IMR-90 (cell line): Measurements from ENCODE around the gene MAPK9. TPM values are rescaled to one million over a fixed set of nuclear protein-coding genes. Genes with fewer than 3 reads are reported as not detected.

Experiments
- ATAC-seq: fragments of 200-7000 bp; cut with Tn5 transposase; 2 replicates; pipeline ENCODE4 v1.9.1; 2020; ENCODE audit warnings: low read depth, mild to moderate bottlenecking, moderate library complexity
- BruUV-seq: library from RNA; stranded (reverse); fragments of 400-500 nt; replicated peaks from 2 replicates; lab custom pipeline; 2021; lab: Mats Ljungman, UMichigan
- CTCF ChIA-PET: fragments of 300-600 bp; formaldehyde crosslinking; extraction: SDS; loops from one replicate; lab custom pipeline; 2021; ENCODE audit warnings: antibody characterized with exemption; lab: Yijun Ruan, JAX
- POLR2A ChIA-PET: fragments of 300-600 bp; sonication (Branson Sonifier 250); formaldehyde crosslinking; loops from one replicate; lab custom pipeline; 2022; ENCODE audit warnings: antibody characterized with exemption; ENCODE audit not compliant: unreplicated experiment; lab: Charles Lee
- DNase-seq: peaks from one replicate; pipeline ENCODE4 v3.0.0; 2013
- H2AFZ ChIP-seq: replicated peaks from 2 replicates; pipeline ENCODE3; 2013; ENCODE audit warnings: low read length, mild to moderate bottlenecking; ENCODE audit not compliant: poor library complexity
- H2AK5ac ChIP-seq: 2 replicates; pipeline ENCODE4 v1.6.1; 2013; ENCODE audit warnings: low read depth, low read length, inconsistent platforms
- H2AK9ac ChIP-seq: replicated peaks from 2 replicates; pipeline ENCODE3; 2013; ENCODE audit warnings: mild to moderate bottlenecking, low read depth, low read length, moderate library complexity; ENCODE audit not compliant: poor library complexity
- H2BK120ac ChIP-seq: 2 replicates; pipeline ENCODE4 v1.6.1; 2013; ENCODE audit warnings: low read depth, low read length, inconsistent platforms
- H2BK15ac ChIP-seq: 3 replicates; pipeline ENCODE4 v1.6.1; 2013; ENCODE audit warnings: low read depth, low read length, inconsistent platforms
- H2BK20ac ChIP-seq: 2 replicates; pipeline ENCODE4 v1.6.1; 2013; ENCODE audit warnings: low read depth, mild to moderate bottlenecking, inconsistent platforms, low read length, moderate library complexity
- H2BK5ac ChIP-seq: 2 replicates; pipeline ENCODE4 v1.6.1; 2013; ENCODE audit warnings: mild to moderate bottlenecking, low read depth, low read length, inconsistent platforms; ENCODE audit not compliant: poor library complexity, severe bottlenecking
- H3K14ac ChIP-seq: replicated peaks from 2 replicates; pipeline ENCODE4 v1.6.1; 2013; ENCODE audit warnings: low read depth, low read length, inconsistent platforms
- H3K18ac ChIP-seq: 2 replicates; pipeline ENCODE4 v1.6.1; 2013; ENCODE audit warnings: low read depth, low read length, control low read depth
- H3K23ac ChIP-seq: 2 replicates; pipeline ENCODE4 v1.6.1; 2013; ENCODE audit warnings: low read depth, low read length, inconsistent platforms
- H3K27ac ChIP-seq: 2 replicates; pipeline ENCODE4 v1.5.1; 2013; ENCODE audit warnings: mild to moderate bottlenecking, control low read depth, low read length; ENCODE audit not compliant: insufficient read depth
- H3K27me3 ChIP-seq: 2 replicates; pipeline ENCODE4 v1.6.1; 2013; ENCODE audit warnings: low read length; ENCODE audit not compliant: control insufficient read depth, insufficient read depth
- H3K36me3 ChIP-seq: 2 replicates; pipeline ENCODE4 v1.6.1; 2013; ENCODE audit warnings: low read length, mixed read lengths; ENCODE audit not compliant: control insufficient read depth, insufficient read depth
- H3K4ac ChIP-seq: 2 replicates; pipeline ENCODE4 v1.6.1; 2013; ENCODE audit warnings: low read depth, low read length, inconsistent platforms
- H3K4me1 ChIP-seq: 2 replicates; pipeline ENCODE4 v1.6.1; 2013; ENCODE audit warnings: low read length, mixed read lengths; ENCODE audit not compliant: control insufficient read depth, insufficient read depth
- H3K4me2 ChIP-seq: 2 replicates; pipeline ENCODE4 v1.6.1; 2013; ENCODE audit warnings: low read depth, mild to moderate bottlenecking, control low read depth, low read length, moderate library complexity
- H3K4me3 ChIP-seq: 2 replicates; pipeline ENCODE4 v1.5.1; 2013; ENCODE audit warnings: low read depth, mild to moderate bottlenecking, control low read depth, low read length, moderate library complexity; ENCODE audit not compliant: insufficient read depth
- H3K56ac ChIP-seq: 2 replicates; pipeline ENCODE4 v1.6.1; 2013; ENCODE audit warnings: low read length, inconsistent platforms; ENCODE audit not compliant: insufficient read depth; ENCODE audit errors: extremely low read depth
- H3K79me1 ChIP-seq, 2 experiments: 2 replicates each; pipeline ENCODE4 v1.6.1; 2013; ENCODE audit warnings: low read length in 2 of 2, inconsistent platforms in 1 of 2, low read depth in 1 of 2
- H3K9ac ChIP-seq: 2 replicates; pipeline ENCODE4 v1.6.1; 2013; ENCODE audit warnings: low read depth, low read length, control low read depth
- H3K9me1 ChIP-seq: 2 replicates; pipeline ENCODE4 v1.6.1; 2013; ENCODE audit warnings: low read length, inconsistent platforms; ENCODE audit not compliant: insufficient read depth
- H3K9me3 ChIP-seq: 2 replicates; pipeline ENCODE4 v1.6.1; 2013; ENCODE audit warnings: low read length; ENCODE audit not compliant: control insufficient read depth, insufficient read depth
- H4K20me1 ChIP-seq: 2 replicates; pipeline ENCODE4 v1.6.1; 2013; ENCODE audit warnings: low read length, inconsistent platforms; ENCODE audit not compliant: insufficient read depth
- H4K5ac ChIP-seq: 2 replicates; pipeline ENCODE4 v1.6.1; 2013; ENCODE audit warnings: mild to moderate bottlenecking, low read depth, low read length, control low read depth
- H4K8ac ChIP-seq, 2 experiments: 2 replicates each; pipeline ENCODE4 v1.6.1; 2013; ENCODE audit warnings: low read depth in 2 of 2, low read length in 2 of 2, control low read depth in 1 of 2, inconsistent platforms in 1 of 2
- H4K91ac ChIP-seq: 2 replicates; pipeline ENCODE4 v1.6.1; 2013; ENCODE audit warnings: low read depth, low read length, inconsistent platforms; ENCODE audit not compliant: insufficient read depth
- BHLHE40 ChIP-seq: fragments of 150-350 bp; IDR thresholded peaks from 2 replicates; pipeline ENCODE4 v1.6.1; 2016; ENCODE audit warnings: mild to moderate bottlenecking, low read depth, low read length
- CEBPB ChIP-seq: IDR thresholded peaks from 2 replicates; pipeline ENCODE4 v1.6.1; 2012; ENCODE audit warnings: low read depth, low read length, improper control_type of control experiment
- CHD1 ChIP-seq: IDR thresholded peaks from 2 replicates; pipeline ENCODE4 v1.6.1; 2012; ENCODE audit warnings: low read depth, low read length, improper control_type of control experiment
- CTCF ChIP-seq: conservative IDR thresholded peaks from 2 replicates; pipeline ENCODE4 v1.5.1; 2012; ENCODE audit warnings: mild to moderate bottlenecking, low read depth, low read length, improper control_type of control experiment
- FOS ChIP-seq: fragments of 150-350 bp; IDR thresholded peaks from 2 replicates; pipeline ENCODE4 v1.6.1; 2016; ENCODE audit warnings: low read depth, low read length
- MAFK ChIP-seq: IDR thresholded peaks from 2 replicates; pipeline ENCODE4 v1.6.1; 2012; ENCODE audit warnings: low read depth, low read length, improper control_type of control experiment
- MAZ ChIP-seq: IDR thresholded peaks from 2 replicates; pipeline ENCODE4 v1.6.1; 2012; ENCODE audit warnings: low read depth, mild to moderate bottlenecking, low read length, improper control_type of control experiment, moderate library complexity, borderline replicate concordance
- MXI1 ChIP-seq: IDR thresholded peaks from 2 replicates; pipeline ENCODE4 v1.6.1; 2012; ENCODE audit warnings: low read depth, mild to moderate bottlenecking, low read length, moderate library complexity, borderline replicate concordance
- NFE2L2 ChIP-seq: fragments of 150-350 bp; IDR thresholded peaks from 2 replicates; pipeline ENCODE4 v1.6.1; 2016; ENCODE audit warnings: low read depth, mild to moderate bottlenecking, low read length
- POLR2A ChIP-seq: IDR thresholded peaks from 2 replicates; pipeline ENCODE4 v1.6.1; 2012; ENCODE audit warnings: mild to moderate bottlenecking, low read depth, low read length
- RAD21 ChIP-seq: IDR thresholded peaks from 2 replicates; pipeline ENCODE4 v1.6.1; 2012; ENCODE audit warnings: low read length, improper control_type of control experiment
- RCOR1 ChIP-seq: IDR thresholded peaks from 2 replicates; pipeline ENCODE4 v1.6.1; 2012; ENCODE audit warnings: mild to moderate bottlenecking, low read length, improper control_type of control experiment; ENCODE audit not compliant: insufficient replicate concordance
- RFX5 ChIP-seq: IDR thresholded peaks from 2 replicates; pipeline ENCODE4 v1.8.0; 2012; ENCODE audit warnings: low read depth, mild to moderate bottlenecking, low read length, moderate library complexity
- SMC3 ChIP-seq: fragments of 150-350 bp; IDR thresholded peaks from 2 replicates; pipeline ENCODE4 v1.6.1; 2016; ENCODE audit warnings: low read depth, mild to moderate bottlenecking, antibody characterized with exemption, low read length, moderate library complexity
- WGBS, 2 experiments: methylation state at CpG; one replicate each; pipeline versions ENCODE4 v1.1.5 to v1.1.7; 2013; ENCODE audit warnings: missing lambda C conversion rate in 2 of 2; ENCODE audit not compliant: insufficient read length in 1 of 2; ENCODE audit errors: extremely low coverage in 2 of 2; 5-methylcytosine and 5-hydroxymethylcytosine counted together
- dilution Hi-C: fragments of 300-500 bp; cut with HindIII; formaldehyde crosslinking; loops from one replicate; pipeline ENCODE4 v1.14.3; 2018; ENCODE audit warnings: low sequenced_read_pairs; ENCODE audit not compliant: unreplicated experiment
- in situ Hi-C: fragments of 300-500 bp; cut with MboI; formaldehyde crosslinking; loops from 3 replicates; pipeline ENCODE4 v1.14.3; 2019; ENCODE audit warnings: low sequenced_read_pairs, inconsistent platforms, mixed read lengths
- intact Hi-C: fragments of 100-400 bp; cut with micrococcal nuclease; formaldehyde crosslinking; loops from 2 replicates; pipeline ENCODE4 v1.10.0; 2022
- polyA plus RNA-seq, 3 experiments: library from polyadenylated mRNA; depleted of rRNA; stranded (reverse); fragments of >200 nt; gene quantifications; 2 replicates each; pipeline ENCODE4 v1.2.3, GENCODE V29; 2012; ENCODE audit warnings: low replicate concordance in 1 of 3
- total RNA-seq: library from RNA; depleted of rRNA; stranded (reverse); fragments of >200 nt; gene quantifications from 2 replicates; pipeline ENCODE4 v1.2.3, GENCODE V29; 2012
- TF ChIP-seq, protein P1 (sequence below): fragments of 150-350 bp; IDR thresholded peaks from 2 replicates; pipeline ENCODE4 v1.6.1; 2017; ENCODE audit warnings: mild to moderate bottlenecking, antibody characterized with exemption, low read length, low read depth
- TF ChIP-seq, protein P2 (sequence below): fragments of 150-350 bp; IDR thresholded peaks from 2 replicates; pipeline ENCODE4 v1.6.1; 2016; ENCODE audit warnings: low read depth, mild to moderate bottlenecking, low read length, moderate library complexity, borderline replicate concordance

Gene MAPK9
- total and polyA plus RNA-seq, 2 of the 4 experiments (the other 2 are of a cell fraction): 22.9 to 23.3 TPM

DNA sequence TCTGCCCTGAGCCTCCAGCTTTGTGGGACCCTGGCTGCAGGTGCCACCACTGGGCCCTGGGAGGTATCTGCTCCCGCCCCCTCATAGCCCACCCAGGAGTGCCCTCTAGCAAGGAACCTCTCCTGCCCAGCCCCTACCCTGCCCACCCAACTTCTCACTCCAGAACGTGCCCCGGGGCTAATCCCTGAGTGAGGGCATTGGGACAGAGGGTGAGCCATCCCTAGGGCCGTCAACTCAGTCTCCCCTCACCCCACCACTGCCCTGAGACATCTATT, 80.2 kb downstream of the MAPK9 start:
- Histone ChIP-seq H3K4ac (no peak overlapping the region), H3K4me2 (no peak overlapping the region), H3K18ac (no peak overlapping the region), H3K14ac (no peak overlapping the region), H2AK9ac (no peak overlapping the region), H4K8ac (no peak overlapping the region), H4K20me1 (no peaks in the 10 kb centered on the region), H2BK15ac (no peak overlapping the region), H3K9me3 (peaks cover 14% of the 10 kb centered on the region; the same call in 1 of the 2 replicates), H4K91ac (no peak overlapping the region), H3K36me3 (no peaks in the 10 kb centered on the region), H3K4me1 (peaks cover 1% of the 10 kb centered on the region; the same call in 1 of the 2 replicates), H3K79me1 (no peaks in the 10 kb centered on the region), H2AFZ (no peak overlapping the region), H2BK5ac (no peak overlapping the region), H2AK5ac (no peak overlapping the region), H3K9me1 (no peaks in the 10 kb centered on the region; the same call in 1 of the 2 replicates), H3K27me3 (peaks cover 16% of the 10 kb centered on the region; the same call in 1 of the 2 replicates), H4K5ac (no peak overlapping the region), H3K9ac (no peak overlapping the region), H2BK120ac (no peak overlapping the region), H3K23ac (no peak overlapping the region), H3K4me3 (no peak overlapping the region), H3K27ac (no peak overlapping the region), H3K56ac (no peak overlapping the region), H2BK20ac (no peak overlapping the region)
- no TSS peak for BruUV-seq
- POLR2A ChIA-PET: no interaction called here
- CTCF ChIA-PET: no interaction called here
- in situ Hi-C loops (no loop called here), dilution Hi-C loops (no loop called here), intact Hi-C loops (no loop called here)
- ATAC-seq (no peak), DNase-seq (no peak)
- TF ChIP-seq, protein P1, sequence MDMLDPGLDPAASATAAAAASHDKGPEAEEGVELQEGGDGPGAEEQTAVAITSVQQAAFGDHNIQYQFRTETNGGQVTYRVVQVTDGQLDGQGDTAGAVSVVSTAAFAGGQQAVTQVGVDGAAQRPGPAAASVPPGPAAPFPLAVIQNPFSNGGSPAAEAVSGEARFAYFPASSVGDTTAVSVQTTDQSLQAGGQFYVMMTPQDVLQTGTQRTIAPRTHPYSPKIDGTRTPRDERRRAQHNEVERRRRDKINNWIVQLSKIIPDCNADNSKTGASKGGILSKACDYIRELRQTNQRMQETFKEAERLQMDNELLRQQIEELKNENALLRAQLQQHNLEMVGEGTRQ: no peak
- TF ChIP-seq, protein P2, sequence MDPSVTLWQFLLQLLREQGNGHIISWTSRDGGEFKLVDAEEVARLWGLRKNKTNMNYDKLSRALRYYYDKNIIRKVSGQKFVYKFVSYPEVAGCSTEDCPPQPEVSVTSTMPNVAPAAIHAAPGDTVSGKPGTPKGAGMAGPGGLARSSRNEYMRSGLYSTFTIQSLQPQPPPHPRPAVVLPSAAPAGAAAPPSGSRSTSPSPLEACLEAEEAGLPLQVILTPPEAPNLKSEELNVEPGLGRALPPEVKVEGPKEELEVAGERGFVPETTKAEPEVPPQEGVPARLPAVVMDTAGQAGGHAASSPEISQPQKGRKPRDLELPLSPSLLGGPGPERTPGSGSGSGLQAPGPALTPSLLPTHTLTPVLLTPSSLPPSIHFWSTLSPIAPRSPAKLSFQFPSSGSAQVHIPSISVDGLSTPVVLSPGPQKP: no peak
- TF ChIP-seq RAD21: no peak
- TF ChIP-seq BHLHE40: no peak
- no peak for TF ChIP-seq RFX5
- TF ChIP-seq FOS: no peak
- TF ChIP-seq CHD1: no peak
- no peak for TF ChIP-seq MAFK
- TF ChIP-seq RCOR1: no peak
- no peak for TF ChIP-seq MXI1
- no peak for TF ChIP-seq NFE2L2
- no peak for TF ChIP-seq CEBPB
- TF ChIP-seq MAZ: no peak
- no peak for TF ChIP-seq CTCF
- no peak for TF ChIP-seq SMC3
- no peak for TF ChIP-seq POLR2A
- no CpG with 5 or more reads among the region's 4 CpGs for WGBS, 2 experiments
